GM18508 (cell line): Measurements from ENCODE around the gene CCDC59.

ENCODE experiments used
- ATAC-seq: cut with Tn5 transposase; IDR thresholded peaks from one replicate; pipeline ENCODE4 v1.9.1; 2021; ENCODE audit warnings: moderate number of reproducible peaks; ENCODE audit not compliant: insufficient read depth, unreplicated experiment

The CCDC59 gene

DNA sequence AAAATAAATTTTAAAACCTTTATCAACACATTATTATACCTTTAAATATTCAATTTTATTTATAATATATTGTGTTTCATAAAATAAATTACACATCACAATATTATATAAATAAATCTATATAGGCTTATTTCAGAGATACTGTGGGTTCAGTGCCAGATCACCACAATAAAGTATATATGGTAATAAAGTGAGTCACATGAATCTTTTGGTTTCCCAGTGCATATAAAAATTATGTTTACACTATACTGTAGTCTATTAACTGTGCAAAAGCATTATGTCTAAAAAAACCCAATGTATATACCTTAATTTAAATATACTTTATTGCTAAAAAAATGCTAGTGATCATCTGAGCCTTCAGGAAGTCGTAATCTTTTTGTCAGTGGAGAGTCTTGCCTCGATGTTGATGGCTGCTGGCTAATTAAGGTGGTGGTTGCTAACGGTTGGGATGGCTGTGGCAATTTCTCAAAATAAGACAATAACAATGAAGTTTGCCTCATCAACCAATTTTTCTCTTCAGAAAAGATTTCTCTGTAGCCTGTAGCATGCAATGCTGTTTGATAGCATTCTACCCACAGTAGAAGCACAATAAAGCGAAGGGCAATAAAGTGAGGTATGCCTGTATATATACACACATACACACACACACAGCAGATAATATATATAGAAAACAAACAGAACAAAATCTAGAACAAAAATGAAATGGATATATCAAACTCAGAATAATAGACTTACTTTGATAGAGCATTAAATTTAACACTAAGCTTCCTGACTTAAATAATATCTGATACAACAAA lies 32.4 kb downstream of the CCDC59 start:
- no peak for ATAC-seq

DNA sequence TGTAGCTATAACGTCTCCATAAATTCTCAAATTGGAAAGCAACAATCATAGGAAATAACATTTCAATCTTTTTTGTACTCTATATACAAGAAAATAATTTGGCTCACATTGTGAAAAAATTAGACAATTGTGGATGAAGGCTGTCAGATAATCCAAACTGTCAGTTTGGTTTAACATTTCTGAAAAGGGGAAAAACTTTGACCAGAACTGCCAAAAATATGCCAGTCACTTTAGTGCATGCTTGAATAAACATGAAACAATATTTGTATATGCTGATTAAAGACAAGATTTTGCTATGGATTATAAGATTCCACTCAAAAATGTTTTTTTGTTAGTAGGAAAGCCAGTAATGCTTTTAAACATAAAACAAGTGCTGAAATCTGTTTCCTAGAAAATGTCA lies 38.9 kb downstream of the CCDC59 start:
- ATAC-seq: no peak

DNA sequence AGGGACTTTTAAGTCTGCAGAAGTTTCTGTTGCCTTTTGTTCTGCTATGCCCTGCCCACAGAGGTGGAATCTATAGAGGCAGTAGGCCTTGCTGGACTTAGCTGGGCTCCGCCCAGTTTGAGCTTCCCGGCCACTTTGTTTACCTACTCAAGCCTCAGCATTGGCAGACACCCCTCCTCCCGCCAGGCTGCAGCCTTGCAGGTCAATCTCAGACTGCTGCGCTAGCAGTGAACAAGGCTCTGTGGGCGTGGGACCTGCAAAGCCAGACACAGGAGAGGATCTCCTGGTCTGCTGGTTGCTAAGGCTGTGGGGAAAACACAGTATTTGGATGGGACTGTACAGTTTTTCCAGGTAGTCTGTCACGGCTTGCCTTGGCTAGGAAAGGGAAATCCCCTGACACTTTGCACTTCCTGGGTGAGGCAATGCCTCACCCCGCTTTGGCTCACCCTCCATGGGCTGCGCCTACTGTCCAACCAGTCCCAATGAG lies 43.7 kb downstream of the CCDC59 start:
- ATAC-seq: no peak
